ENCODE measurements around the gene SNTG2.

SNTG2 gene

DNA sequence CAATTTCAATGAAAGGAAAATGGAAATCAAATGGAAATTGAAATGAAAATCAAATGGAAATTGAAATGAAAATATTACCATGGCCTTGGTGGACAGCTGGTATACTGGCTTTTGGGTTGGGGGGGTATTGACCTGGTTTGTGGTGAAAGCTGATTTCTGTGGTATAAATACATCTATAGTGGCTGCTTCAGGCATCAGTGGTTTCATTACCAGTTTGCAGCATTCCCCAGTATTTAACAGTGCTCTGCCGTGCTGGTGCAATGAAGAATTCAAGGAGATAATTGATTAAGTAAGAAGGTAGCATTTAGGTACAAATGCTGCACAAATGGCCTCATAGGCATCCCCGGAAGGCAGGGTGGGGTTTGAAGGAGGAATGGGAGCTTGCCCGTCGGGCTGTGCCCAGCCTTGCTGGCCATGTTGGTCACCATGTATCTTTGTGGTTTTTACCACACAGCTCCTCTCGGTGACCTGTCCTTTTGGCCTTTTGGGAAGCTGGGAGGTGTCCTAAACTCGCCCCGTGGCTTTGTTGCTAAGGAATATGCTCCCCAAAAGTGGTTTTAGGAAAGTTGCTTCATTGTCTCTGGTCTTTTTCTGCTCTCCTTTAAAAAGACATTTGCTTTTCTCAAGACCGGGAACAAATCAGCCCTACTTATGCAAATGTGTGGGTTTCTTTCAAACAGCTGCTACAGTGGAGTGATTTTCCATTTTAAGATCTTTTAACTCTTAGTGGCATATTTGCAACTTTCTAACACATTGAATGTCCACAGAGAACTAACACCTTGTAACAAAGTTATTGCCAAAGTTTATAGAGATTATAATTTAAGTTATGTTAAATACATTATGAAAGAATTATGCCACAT, 28.6 kb downstream of the SNTG2 start:
- H3K4me3 ChIP-seq (ENCODE audit: low read length), result no peak overlapping the region
- peak; percentile 62 for DNase-seq (ENCODE audit: low read depth, low spot score)

DNA sequence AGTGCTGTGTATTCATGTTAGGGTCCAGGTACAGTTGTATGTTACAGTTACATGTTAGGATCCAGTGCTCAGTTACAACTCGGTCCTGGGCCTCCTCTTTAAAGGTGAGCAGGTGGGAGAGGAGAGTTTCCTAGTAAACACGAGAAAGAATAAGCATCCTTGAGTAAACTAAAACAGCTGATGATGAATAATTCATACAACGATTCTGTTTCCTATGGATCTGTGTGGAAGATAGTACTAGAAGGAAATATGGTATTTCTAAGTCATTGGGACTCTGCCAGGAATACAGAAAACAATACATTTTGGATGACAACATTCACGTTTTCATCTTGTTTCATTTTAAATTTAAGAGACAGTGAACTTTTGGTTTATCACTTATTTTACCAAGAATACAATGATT, 29.5 kb downstream of the SNTG2 start:
- no peak overlapping the region for H3K4me3 ChIP-seq (ENCODE audit: low read length)
- DNase-seq (ENCODE audit: low read depth, low spot score), result no peak

DNA sequence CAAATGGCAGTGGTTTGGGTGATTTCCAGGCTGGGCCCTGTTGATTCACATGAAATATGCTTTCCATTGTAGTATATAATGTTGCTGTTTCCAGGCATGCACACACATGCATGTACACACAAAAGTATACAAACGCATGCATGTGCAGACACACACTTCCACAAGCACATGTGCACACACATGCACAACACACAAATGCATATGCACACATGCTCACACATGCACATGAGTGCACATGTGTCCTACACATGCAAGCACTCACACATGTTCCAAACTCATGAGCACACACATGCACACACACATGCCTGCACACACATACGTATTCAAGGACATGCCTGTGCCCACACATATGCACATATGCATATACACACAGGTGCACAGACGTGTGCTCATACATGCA, 30.6 kb downstream of the SNTG2 start:
- no peak overlapping the region for H3K4me3 ChIP-seq (ENCODE audit: low read length)
- DNase-seq (ENCODE audit: low read depth, low spot score), result no peak

DNA sequence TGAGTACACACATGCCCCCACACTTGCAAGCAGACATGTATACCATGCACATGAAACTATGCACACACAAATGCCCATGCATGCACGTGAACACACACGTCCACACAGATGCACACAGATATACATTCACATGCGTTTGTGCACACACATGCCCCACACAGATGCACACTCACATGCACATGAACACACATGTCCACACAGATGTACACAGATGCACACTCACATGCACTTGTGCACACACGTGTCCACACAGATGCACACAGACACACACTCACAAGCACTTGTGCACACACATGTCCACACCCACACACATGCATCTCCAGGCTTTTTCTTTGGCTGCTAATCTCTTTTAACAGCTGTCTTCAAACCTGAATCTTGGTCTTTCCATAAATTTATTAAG, 31.1 kb downstream of the SNTG2 start:
- H3K4me3 ChIP-seq (ENCODE audit: low read length), result no peak overlapping the region
- DNase-seq (ENCODE audit: low read depth, low spot score), result no peak

GRCh38 chr2:985317-985898, 34.8 kb downstream of the SNTG2 start:
- peak; percentile 79 for DNase-seq (ENCODE audit: low read depth, low spot score)
- H3K4me3 ChIP-seq (ENCODE audit: low read length), result no peak overlapping the region

GRCh38 chr2:987789-988188, 37.1 kb downstream of the SNTG2 start:
- DNase-seq (ENCODE audit: low read depth, low spot score), result no peak
- H3K4me3 ChIP-seq (ENCODE audit: low read length), result no peak overlapping the region

DNA sequence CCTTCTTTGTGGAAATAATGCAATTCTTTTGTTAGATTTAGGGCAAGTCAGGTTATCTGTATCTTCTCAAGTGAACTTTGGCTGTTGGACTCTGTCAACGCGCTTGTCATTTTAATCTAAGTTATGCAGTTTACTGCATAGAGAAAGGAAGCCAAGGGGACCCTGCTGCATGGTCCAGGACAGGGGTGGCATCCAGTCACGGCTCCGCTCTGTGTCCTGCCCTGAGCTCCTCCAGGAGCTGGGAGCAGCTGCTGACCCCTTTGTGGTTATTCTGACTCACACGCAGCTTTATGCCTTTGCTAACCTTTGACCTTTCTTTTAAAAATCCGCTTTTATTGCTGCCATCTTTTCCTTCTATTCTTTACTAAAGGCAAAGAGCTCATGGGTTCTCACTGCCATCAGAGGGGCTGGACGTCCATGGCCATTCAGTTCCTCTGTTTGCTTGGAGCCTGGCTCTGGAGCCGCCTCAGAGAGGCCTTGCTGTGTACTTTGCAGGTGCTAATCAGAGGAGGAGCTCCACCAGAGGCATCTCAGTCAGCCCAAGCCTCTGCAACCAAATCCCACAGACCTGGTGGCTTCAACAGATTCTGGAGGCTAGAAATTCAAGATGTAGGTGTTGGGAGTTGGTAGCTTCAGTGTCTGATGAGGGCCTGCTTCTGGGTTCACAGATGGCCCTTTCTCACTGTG, 39.3 kb downstream of the SNTG2 start:
- no peak overlapping the region for H3K4me3 ChIP-seq (ENCODE audit: low read length)
- no peak for DNase-seq (ENCODE audit: low read depth, low spot score)

DNA sequence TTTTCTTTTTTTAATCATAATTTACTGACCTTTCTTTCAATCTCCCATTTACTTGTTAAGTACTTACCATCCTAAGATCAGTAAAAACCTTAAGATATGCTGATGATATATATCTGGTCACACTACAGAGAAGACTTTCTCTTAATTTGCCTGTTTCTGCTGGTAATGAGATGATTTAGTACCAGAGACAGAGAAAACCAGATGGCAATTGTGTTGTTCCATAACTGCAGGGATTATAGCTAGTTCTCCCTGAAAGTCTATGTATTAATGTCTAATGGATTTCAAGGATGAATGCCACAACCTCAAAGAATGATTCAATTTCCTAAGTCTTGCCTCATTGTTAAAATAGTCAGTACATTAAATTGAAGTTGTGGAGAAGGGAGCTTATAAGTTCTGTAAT, 40.3 kb downstream of the SNTG2 start:
- H3K4me3 ChIP-seq (ENCODE audit: low read length), result no peak overlapping the region
- DNase-seq (ENCODE audit: low read depth, low spot score), result no peak

GRCh38 chr2:1002350-1002749, 51.7 kb downstream of the SNTG2 start:
- no peak overlapping the region for H3K4me3 ChIP-seq (ENCODE audit: low read length)
- no peak for DNase-seq (ENCODE audit: low read depth, low spot score)

GRCh38 chr2:1004398-1004797, 53.7 kb downstream of the SNTG2 start:
- H3K4me3 ChIP-seq (ENCODE audit: low read length), result no peak overlapping the region
- peak; percentile 55 for DNase-seq (ENCODE audit: low read depth, low spot score)

- no peak overlapping the region for H3K4me3 ChIP-seq (ENCODE audit: low read length)
Observed at GRCh38 chr2:1010415-1010930, 59.8 kb downstream of the SNTG2 start.

DNA sequence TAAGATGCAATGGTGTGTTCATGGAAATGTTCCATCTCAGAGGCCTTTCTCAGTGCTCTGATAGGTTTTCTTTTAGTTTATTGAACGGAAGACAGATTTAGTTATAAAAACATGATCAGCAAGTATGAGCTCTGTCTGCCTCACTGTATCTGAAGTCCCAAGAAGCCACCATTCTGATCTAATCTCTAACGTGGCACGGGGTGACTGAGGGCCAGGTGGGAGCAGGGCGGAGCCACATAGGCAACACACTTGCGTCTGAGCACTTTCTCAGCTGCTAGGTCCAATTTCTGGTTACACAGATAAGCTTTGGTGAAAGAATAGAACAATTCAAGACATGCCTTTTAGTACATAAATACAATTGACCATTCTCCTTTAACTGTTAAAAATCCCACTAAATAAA, 60.4 kb downstream of the SNTG2 start:
- no peak overlapping the region for H3K4me3 ChIP-seq (ENCODE audit: low read length)
- DNase-seq (ENCODE audit: low read depth, low spot score), result peak; percentile 12

More at GRCh38 chr2:1010415-1010930, 59.8 kb downstream of the SNTG2 start:
- peak; percentile 21 for DNase-seq (ENCODE audit: low read depth, low spot score)

GRCh38 chr2:1011985-1012384, 61.3 kb downstream of the SNTG2 start:
- DNase-seq (ENCODE audit: low read depth, low spot score), result no peak
- no peak overlapping the region for H3K4me3 ChIP-seq (ENCODE audit: low read length)

DNA sequence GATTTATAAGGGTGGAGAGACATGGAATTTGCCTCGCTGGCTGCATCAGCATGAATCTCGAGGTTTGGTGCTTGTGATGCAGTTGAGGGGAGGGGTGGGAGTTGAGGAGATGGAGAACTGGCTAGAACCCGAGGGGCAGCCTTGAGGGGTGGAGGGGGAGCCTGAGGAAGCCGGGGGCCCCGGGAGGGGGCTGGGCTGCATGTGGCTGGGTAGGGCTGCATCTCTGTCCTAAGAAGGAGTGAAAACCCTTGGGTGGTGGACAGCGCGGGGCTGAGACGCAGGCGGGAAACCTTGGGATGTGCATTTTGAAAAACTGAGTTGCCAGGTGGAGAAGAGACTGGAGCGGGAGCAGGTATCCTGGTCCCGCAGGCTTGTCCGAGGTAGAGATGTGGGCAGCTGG, 64.2 kb downstream of the SNTG2 start:
- DNase-seq (ENCODE audit: low read depth, low spot score), result no peak
- H3K4me3 ChIP-seq (ENCODE audit: low read length), result no peak overlapping the region

GRCh38 chr2:1016500-1016899, 65.9 kb downstream of the SNTG2 start:
- DNase-seq (ENCODE audit: low read depth, low spot score), result no peak
- H3K4me3 ChIP-seq (ENCODE audit: low read length), result no peak overlapping the region

GRCh38 chr2:1017827-1018226, 67.2 kb downstream of the SNTG2 start:
- DNase-seq (ENCODE audit: low read depth, low spot score), result no peak
- H3K4me3 ChIP-seq (ENCODE audit: low read length), result no peak overlapping the region

DNA sequence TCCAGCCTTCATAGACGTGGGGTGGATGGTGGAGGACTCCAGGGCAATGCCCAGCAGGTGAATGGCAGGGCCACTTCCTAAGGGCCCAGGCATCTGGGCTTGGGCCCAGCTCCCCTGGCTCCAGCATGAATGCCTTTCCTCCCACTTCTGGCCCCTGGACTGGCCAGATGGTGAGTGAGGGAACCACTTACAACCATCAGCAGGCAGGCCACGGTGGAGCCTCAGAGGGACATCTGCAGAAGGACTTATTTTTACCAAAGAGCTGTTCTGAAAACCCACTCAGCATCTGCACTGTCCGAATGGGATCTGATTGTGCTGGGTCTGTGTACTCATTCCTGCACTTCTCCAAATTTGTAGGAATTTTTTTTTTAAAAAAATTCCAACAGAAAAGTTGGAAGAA, 69.6 kb downstream of the SNTG2 start:
- DNase-seq (ENCODE audit: low read depth, low spot score), result no peak
- H3K4me3 ChIP-seq (ENCODE audit: low read length), result no peak overlapping the region

GRCh38 chr2:1022178-1022577, 71.5 kb downstream of the SNTG2 start:
- no peak for DNase-seq (ENCODE audit: low read depth, low spot score)
- H3K4me3 ChIP-seq (ENCODE audit: low read length), result no peak overlapping the region

DNA sequence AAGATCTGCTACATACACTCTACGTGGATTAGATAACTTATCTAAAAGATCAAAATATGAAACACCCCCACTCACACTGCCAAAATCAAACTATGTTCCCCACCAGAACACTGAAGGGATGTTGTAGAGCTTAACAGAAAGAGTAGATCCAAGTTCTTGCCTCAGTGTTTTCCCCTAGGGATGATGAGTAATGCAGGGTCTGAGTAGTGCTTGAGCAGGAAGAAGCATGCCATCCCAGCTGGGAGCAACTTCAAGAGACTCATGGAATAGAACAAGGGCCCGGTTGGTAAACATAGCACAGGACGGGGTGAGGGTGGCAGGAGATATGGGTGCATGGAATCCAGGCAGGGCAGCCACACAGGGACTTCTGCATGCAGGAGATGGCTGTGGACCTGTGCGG, 74.3 kb downstream of the SNTG2 start:
- H3K4me3 ChIP-seq (ENCODE audit: low read length), result no peak overlapping the region
- DNase-seq (ENCODE audit: low read depth, low spot score), result no peak

GRCh38 chr2:1026141-1026540, 75.5 kb downstream of the SNTG2 start:
- no peak for DNase-seq (ENCODE audit: low read depth, low spot score)
- no peak overlapping the region for H3K4me3 ChIP-seq (ENCODE audit: low read length)
